Suprapubic skin (tissue), 4 donors: ENCODE measurements around the gene GDF11.

Source experiments
- EP300 ChIP-seq: sonication (generic); formaldehyde crosslinking; IDR thresholded peaks from one replicate; pipeline ENCODE4 v1.6.1; 2017; ENCODE audit warnings: antibody characterized with exemption
- POLR2A ChIP-seq, 2 donors: fragments of 450-650 bp; IDR thresholded peaks; one replicate each; pipeline ENCODE4 v1.6.1; 2017; ENCODE audit warnings: antibody characterized with exemption in 2 of 2, mild to moderate bottlenecking in 2 of 2, moderate library complexity in 2 of 2
- POLR2AphosphoS5 ChIP-seq, 3 donors: sonication (generic); formaldehyde crosslinking; IDR thresholded peaks; one replicate each; pipeline ENCODE4 v1.6.1; 2017; ENCODE audit warnings: antibody characterized with exemption in 3 of 3
- TF ChIP-seq, protein P1 (sequence below), 2 donors: fragments of 200-600 bp in 1 of 2; fragments of 450-650 bp in 1 of 2; sonication (generic) in 1 of 2; IDR thresholded peaks; one replicate each; pipeline ENCODE4 v1.5.1; 2016 to 2019; ENCODE audit warnings: antibody characterized with exemption in 2 of 2, mild to moderate bottlenecking in 1 of 2, moderate library complexity in 1 of 2

DNA sequence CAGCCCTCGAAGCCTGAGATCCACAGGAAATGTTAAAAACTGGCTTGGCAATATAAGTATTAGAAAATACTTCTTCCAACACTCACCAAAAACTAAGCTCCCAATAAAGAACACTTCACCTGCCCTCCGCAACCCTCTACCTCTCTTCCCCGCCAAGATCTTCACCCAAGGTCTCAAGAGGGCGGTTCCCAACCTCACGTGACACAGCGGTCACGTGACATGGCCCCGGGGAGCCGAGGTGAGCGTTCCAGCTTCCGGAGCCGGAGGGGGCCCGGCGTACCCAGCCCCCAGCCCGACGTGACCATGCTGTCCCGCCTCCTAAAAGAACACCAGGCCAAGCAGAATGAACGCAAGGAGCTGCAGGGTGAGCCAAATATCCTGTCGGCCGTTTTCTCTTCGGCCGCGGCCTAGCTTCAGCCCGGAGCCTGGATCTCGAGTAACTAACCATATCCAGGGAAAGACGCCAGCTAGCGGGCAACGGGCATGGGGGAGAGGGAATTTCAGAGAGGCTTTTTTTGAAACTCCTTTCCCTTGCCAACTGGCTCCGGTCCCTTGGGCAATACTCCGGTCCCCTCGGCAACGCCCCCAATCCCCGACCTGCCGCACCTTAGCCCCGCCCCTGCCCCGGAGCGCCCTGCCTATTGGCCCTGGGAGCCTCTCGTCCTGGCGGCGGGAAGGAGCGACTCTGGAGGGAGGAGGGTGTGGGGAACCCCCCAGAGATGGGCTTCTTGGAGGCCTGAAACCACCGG is 26.9 kb upstream of the GDF11 start, which contains the start of gene BLOC1S1:
- TF ChIP-seq POLR2A (IDR thresholded peaks at IDR 0.05) = no peak
- TF ChIP-seq, protein P1, sequence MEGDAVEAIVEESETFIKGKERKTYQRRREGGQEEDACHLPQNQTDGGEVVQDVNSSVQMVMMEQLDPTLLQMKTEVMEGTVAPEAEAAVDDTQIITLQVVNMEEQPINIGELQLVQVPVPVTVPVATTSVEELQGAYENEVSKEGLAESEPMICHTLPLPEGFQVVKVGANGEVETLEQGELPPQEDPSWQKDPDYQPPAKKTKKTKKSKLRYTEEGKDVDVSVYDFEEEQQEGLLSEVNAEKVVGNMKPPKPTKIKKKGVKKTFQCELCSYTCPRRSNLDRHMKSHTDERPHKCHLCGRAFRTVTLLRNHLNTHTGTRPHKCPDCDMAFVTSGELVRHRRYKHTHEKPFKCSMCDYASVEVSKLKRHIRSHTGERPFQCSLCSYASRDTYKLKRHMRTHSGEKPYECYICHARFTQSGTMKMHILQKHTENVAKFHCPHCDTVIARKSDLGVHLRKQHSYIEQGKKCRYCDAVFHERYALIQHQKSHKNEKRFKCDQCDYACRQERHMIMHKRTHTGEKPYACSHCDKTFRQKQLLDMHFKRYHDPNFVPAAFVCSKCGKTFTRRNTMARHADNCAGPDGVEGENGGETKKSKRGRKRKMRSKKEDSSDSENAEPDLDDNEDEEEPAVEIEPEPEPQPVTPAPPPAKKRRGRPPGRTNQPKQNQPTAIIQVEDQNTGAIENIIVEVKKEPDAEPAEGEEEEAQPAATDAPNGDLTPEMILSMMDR (IDR thresholded peaks at IDR 0.05) = peak in 1 of 2 donors; percentile 2
- TF ChIP-seq POLR2AphosphoS5 (IDR thresholded peaks at IDR 0.05) = peak in 2 of 3 donors; percentile 90 to 97
- no peak for TF ChIP-seq EP300
